SH-SY5Y (cell line): ENCODE data around the gene DNAJB8.

ENCODE experiments used
- GATA2 ChIP-seq: IDR thresholded peaks from 2 replicates; pipeline ENCODE4 v1.6.1; 2011; ENCODE audit warnings: mild to moderate bottlenecking, low read depth, low read length
- GATA3 ChIP-seq: IDR thresholded peaks from 2 replicates; pipeline ENCODE4 v1.6.1; 2011; ENCODE audit warnings: low read depth, mild to moderate bottlenecking, low read length, moderate library complexity

GRCh38 chr3:128503164-128503651, 36.5 kb upstream of the DNAJB8 start:
- no peak for TF ChIP-seq GATA2
- no peak for TF ChIP-seq GATA3
